Astrocyte (in vitro differentiated cells and primary cell): ENCODE data around the gene HBS1L.

Experiments
- CTCF ChIP-seq: IDR thresholded peaks from 2 replicates; pipeline ENCODE4 v1.5.1; 2011; ENCODE audit warnings: low read depth, mild to moderate bottlenecking, inconsistent platforms, low read length, moderate library complexity; ENCODE audit not compliant: insufficient read depth
- EZH2 ChIP-seq: IDR thresholded peaks from 2 replicates; pipeline ENCODE4 v1.6.1; 2012; ENCODE audit warnings: mild to moderate bottlenecking, low read length, inconsistent platforms; ENCODE audit not compliant: insufficient read depth

- TF ChIP-seq CTCF = no peak
- no peak for TF ChIP-seq EZH2
Measured at GRCh38 chr6:134994431-134994830, 60.2 kb downstream of the HBS1L start.
